ENCODE results near the gene OSBPL8. TPM values are rescaled to one million over a fixed set of nuclear protein-coding genes. Genes with fewer than 3 reads are reported as not detected.

OSBPL8 gene
- total and polyA plus RNA-seq, 4 donors, result 8.6 to 114 (median 53.3) TPM

GRCh38 chr12:76455582-76456345, 103.8 kb downstream of the OSBPL8 start:
- H3K4me1 ChIP-seq (ENCODE audit: control insufficient read depth in 5 of 5, insufficient read depth in 5 of 5, low read length in 5 of 5), result peaks cover 0 to 2% (median 0%) of the 10 kb centered on the region in 5 donors
- 49 to 50% methylated on average over 2 of the region's 2 CpGs for WGBS, 2 donors
- H3K27me3 ChIP-seq (ENCODE audit: control insufficient read depth in 3 of 3, insufficient read depth in 3 of 3, low read length in 2 of 3), result no peaks in the 10 kb centered on the region
- H3K9ac ChIP-seq (ENCODE audit: insufficient read depth in 1 of 2, low read length in 2 of 2), result no peak overlapping the region
- peak; percentile 72 for ATAC-seq (ENCODE audit: insufficient read depth, low FRiP score)
- peak in 2 of 3 donors; percentile 46 to 64 for DNase-seq
- no peak overlapping the region for H3K4me3 ChIP-seq
- H3K36me3 ChIP-seq (ENCODE audit: control insufficient read depth in 4 of 4, insufficient read depth in 4 of 4, low read length in 4 of 4), result no peaks in the 10 kb centered on the region
- H3K9me3 ChIP-seq (ENCODE audit: control insufficient read depth in 4 of 4, insufficient read depth in 3 of 4, low read length in 3 of 4), result no peaks in the 10 kb centered on the region
- H3K27ac ChIP-seq (ENCODE audit: low read depth in 1 of 2, low read length in 1 of 2), result no peak overlapping the region
- TF ChIP-seq CTCF (IDR thresholded peaks at IDR 0.05; ENCODE audit: control extremely low read depth, extremely low read depth), result peak; percentile 38

- DNase-seq (no peak), ATAC-seq (ENCODE audit: insufficient read depth, low FRiP score) (no peak)
- no peak overlapping the region for H3K4me3 ChIP-seq
- no peaks in the 10 kb centered on the region for H3K27me3 ChIP-seq (ENCODE audit: control insufficient read depth in 3 of 3, insufficient read depth in 3 of 3, low read length in 2 of 3)
- TF ChIP-seq CTCF (IDR thresholded peaks at IDR 0.05; ENCODE audit: control extremely low read depth, extremely low read depth), result no peak
- H3K4me1 ChIP-seq (ENCODE audit: control insufficient read depth in 5 of 5, insufficient read depth in 5 of 5, low read length in 5 of 5), result peaks cover 0 to 9% (median 0%) of the 10 kb centered on the region in 5 donors
- no peak overlapping the region for H3K27ac ChIP-seq (ENCODE audit: low read depth in 1 of 2, low read length in 1 of 2)
- 92 to 94% methylated on average over 6 of the region's 6 CpGs for WGBS, 2 donors
- peaks cover 0 to 10% (median 2%) of the 10 kb centered on the region in 4 donors for H3K36me3 ChIP-seq (ENCODE audit: control insufficient read depth in 4 of 4, insufficient read depth in 4 of 4, low read length in 4 of 4)
- no peak overlapping the region for H3K9ac ChIP-seq (ENCODE audit: insufficient read depth in 1 of 2, low read length in 2 of 2)
- no peaks in the 10 kb centered on the region for H3K9me3 ChIP-seq (ENCODE audit: control insufficient read depth in 4 of 4, insufficient read depth in 3 of 4, low read length in 3 of 4)
Observed at GRCh38 chr12:76451528-76451927, 108.0 kb downstream of the OSBPL8 start.

- 67 to 74% methylated on average over 3 of the region's 3 CpGs for WGBS, 2 donors
- Histone ChIP-seq H3K9me3 (ENCODE audit: control insufficient read depth in 4 of 4, insufficient read depth in 3 of 4, low read length in 3 of 4) (no peaks in the 10 kb centered on the region), H3K9ac (ENCODE audit: insufficient read depth in 1 of 2, low read length in 2 of 2) (no peak overlapping the region), H3K36me3 (ENCODE audit: control insufficient read depth in 4 of 4, insufficient read depth in 4 of 4, low read length in 4 of 4) (peaks cover 0 to 10% (median 2%) of the 10 kb centered on the region in 4 donors), H3K27me3 (ENCODE audit: control insufficient read depth in 3 of 3, insufficient read depth in 3 of 3, low read length in 2 of 3) (no peaks in the 10 kb centered on the region), H3K27ac (ENCODE audit: low read depth in 1 of 2, low read length in 1 of 2) (peak overlapping the region in 1 of 2 donors; percentile 9), H3K4me1 (ENCODE audit: control insufficient read depth in 5 of 5, insufficient read depth in 5 of 5, low read length in 5 of 5) (peaks cover 0 to 9% (median 0%) of the 10 kb centered on the region in 5 donors), H3K4me3 (no peak overlapping the region)
- ATAC-seq (ENCODE audit: insufficient read depth, low FRiP score), result no peak
- no peak for TF ChIP-seq CTCF (IDR thresholded peaks at IDR 0.05; ENCODE audit: control extremely low read depth, extremely low read depth)
- no peak for DNase-seq
Observed at GRCh38 chr12:76450690-76451089, 108.9 kb downstream of the OSBPL8 start.
